ENCODE data around the gene TRIM15.

TRIM15 gene

GRCh38 chr6:30145818-30146217, 17.5 kb upstream of the TRIM15 start:
- no peak for DNase-seq (ENCODE audit: low spot score)

- no peak for DNase-seq (ENCODE audit: low spot score)
Measured at GRCh38 chr6:30147096-30147495, 16.2 kb upstream of the TRIM15 start.

- DNase-seq (ENCODE audit: low spot score) = no peak
Measured at GRCh38 chr6:30149234-30149633, 14.1 kb upstream of the TRIM15 start.

- no peak for DNase-seq (ENCODE audit: low spot score)
Measured at GRCh38 chr6:30149858-30150550, 13.3 kb upstream of the TRIM15 start.

GRCh38 chr6:30150671-30151395, 12.5 kb upstream of the TRIM15 start:
- no peak for DNase-seq (ENCODE audit: low spot score)

GRCh38 chr6:30151580-30151979, 11.8 kb upstream of the TRIM15 start:
- DNase-seq (ENCODE audit: low spot score) = no peak

- no peak for DNase-seq (ENCODE audit: low spot score)
Measured at GRCh38 chr6:30152016-30152673, 11.2 kb upstream of the TRIM15 start.

- DNase-seq (ENCODE audit: low spot score) = no peak
Measured at GRCh38 chr6:30152910-30153610, 10.3 kb upstream of the TRIM15 start.

GRCh38 chr6:30154061-30154460, 9.3 kb upstream of the TRIM15 start:
- no peak for DNase-seq (ENCODE audit: low spot score)

- DNase-seq (ENCODE audit: low spot score) = no peak
Measured at GRCh38 chr6:30154709-30155519, 8.4 kb upstream of the TRIM15 start.

- no peak for DNase-seq (ENCODE audit: low spot score)
Measured at GRCh38 chr6:30155520-30156261, 7.7 kb upstream of the TRIM15 start.

- no peak for DNase-seq (ENCODE audit: low spot score)
Measured at GRCh38 chr6:30156262-30156599, 7.1 kb upstream of the TRIM15 start.

GRCh38 chr6:30156774-30157173, 6.6 kb upstream of the TRIM15 start:
- DNase-seq (ENCODE audit: low spot score) = no peak

GRCh38 chr6:30157581-30157980, 5.8 kb upstream of the TRIM15 start:
- no peak for DNase-seq (ENCODE audit: low spot score)

GRCh38 chr6:30157999-30158398, 5.3 kb upstream of the TRIM15 start:
- no peak for DNase-seq (ENCODE audit: low spot score)

- DNase-seq (ENCODE audit: low spot score) = no peak
Measured at GRCh38 chr6:30158475-30159040, 4.8 kb upstream of the TRIM15 start.

- no peak for DNase-seq (ENCODE audit: low spot score)
Measured at GRCh38 chr6:30160008-30160784, 3.1 kb upstream of the TRIM15 start.

GRCh38 chr6:30160785-30161531, 2.4 kb upstream of the TRIM15 start, which contains the start of gene TRIM10:
TRIM10 (minus strand) TSS chr6:30161211; CDS start chr6:30160858, 353 bp downstream.
- DNase-seq (ENCODE audit: low spot score) = no peak
